WTC11 (cell line): ENCODE data around the gene NEURL4. TPM values are rescaled to one million over a fixed set of nuclear protein-coding genes. Genes with fewer than 3 reads are reported as not detected.
A peak's percentile ranks its signal among the peaks of the same experiment; 100 is the strongest.
"Not testable (repeated sequence)": the region's sequence is repeated elsewhere in the genome, so short reads cannot be mapped to it uniquely, and the experiment has no call there.

Source experiments
- ATAC-seq: fragments of 200-7000 bp; cut with Tn5 transposase; 2 replicates; pipeline ENCODE4 v1.10.0; 2021; ENCODE audit warnings: mild to moderate bottlenecking, moderate library complexity
- CTCF ChIA-PET: fragments of 300-600 bp; sonication (Branson Sonifier 250); formaldehyde crosslinking; loops from one replicate; lab custom pipeline; 2021; ENCODE audit warnings: antibody characterized with exemption; lab: Charles Lee
- POLR2A ChIA-PET: fragments of 350-600 bp; sonication (Branson Sonifier 250); formaldehyde crosslinking; loops from one replicate; lab custom pipeline; 2021; ENCODE audit warnings: antibody characterized with exemption; lab: Charles Lee
- DNase-seq: peaks from one replicate; pipeline ENCODE4 v3.0.0; 2021; ENCODE audit warnings: low spot score
- H3K27ac Mint-ChIP-seq: 2 replicates; pipeline ENCODE4 v1.8.0; 2021; ENCODE audit warnings: mixed read lengths
- H3K27me3 Mint-ChIP-seq: 2 replicates; pipeline ENCODE4 v1.8.0; 2021; ENCODE audit warnings: low read depth, mild to moderate bottlenecking, moderate library complexity, mixed read lengths
- H3K36me3 Mint-ChIP-seq: 2 replicates; pipeline ENCODE4 v1.8.0; 2021; ENCODE audit warnings: mixed read lengths
- H3K4me1 Mint-ChIP-seq: 2 replicates; pipeline ENCODE4 v1.8.0; 2022; ENCODE audit warnings: mixed read lengths
- H3K4me3 Mint-ChIP-seq: 2 replicates; pipeline ENCODE4 v1.8.0; 2021; ENCODE audit warnings: mild to moderate bottlenecking, moderate library complexity, mixed read lengths
- H3K9me3 Mint-ChIP-seq: 2 replicates; pipeline ENCODE4 v1.8.0; 2021; ENCODE audit warnings: mixed read lengths
- AFF4 ChIP-seq: sonication (generic); formaldehyde crosslinking; IDR thresholded peaks from 2 replicates; pipeline ENCODE4 v1.8.1; 2023; ENCODE audit warnings: mild to moderate bottlenecking, missing genetic modification reagents, borderline replicate concordance
- ATF1 ChIP-seq: sonication (generic); formaldehyde crosslinking; IDR thresholded peaks from 2 replicates; pipeline ENCODE4 v1.8.1; 2023; ENCODE audit warnings: mild to moderate bottlenecking, moderate library complexity, missing genetic modification reagents
- ETV6 ChIP-seq: sonication (generic); formaldehyde crosslinking; IDR thresholded peaks from 2 replicates; pipeline ENCODE4 v1.8.1; 2022; ENCODE audit warnings: mild to moderate bottlenecking, missing genetic modification reagents
- FOXP1 ChIP-seq: sonication (generic); formaldehyde crosslinking; IDR thresholded peaks from 2 replicates; pipeline ENCODE4 v1.8.0; 2022; ENCODE audit warnings: missing genetic modification reagents, mild to moderate bottlenecking, moderate library complexity, borderline replicate concordance
- HMGXB4 ChIP-seq: sonication (generic); formaldehyde crosslinking; IDR thresholded peaks from 2 replicates; pipeline ENCODE4 v1.8.1; 2023; ENCODE audit warnings: mild to moderate bottlenecking, moderate library complexity, missing genetic modification reagents
- KAT7 ChIP-seq: sonication (generic); formaldehyde crosslinking; IDR thresholded peaks from 2 replicates; pipeline ENCODE4 v1.8.1; 2023; ENCODE audit warnings: missing genetic modification reagents, mild to moderate bottlenecking, borderline replicate concordance
- MAX ChIP-seq: sonication (generic); formaldehyde crosslinking; IDR thresholded peaks from 2 replicates; pipeline ENCODE4 v1.8.0; 2022; ENCODE audit warnings: mild to moderate bottlenecking, missing genetic modification reagents
- MYBL2 ChIP-seq: sonication (generic); formaldehyde crosslinking; IDR thresholded peaks from 2 replicates; pipeline ENCODE4 v1.8.1; 2023; ENCODE audit warnings: mild to moderate bottlenecking, moderate library complexity, missing genetic modification reagents
- OVOL2 ChIP-seq: fragments of 250-450 bp; sonication (Bioruptor Pico); IDR thresholded peaks from 2 replicates; pipeline ENCODE4 v1.9.0; 2021; ENCODE audit warnings: mild to moderate bottlenecking, borderline replicate concordance
- PRRX2 ChIP-seq: fragments of 250-450 bp; sonication (Bioruptor Pico); IDR thresholded peaks from 2 replicates; pipeline ENCODE4 v1.8.0; 2021; ENCODE audit warnings: mild to moderate bottlenecking
- SOX15 ChIP-seq: fragments of 250-450 bp; sonication (Bioruptor Pico); IDR thresholded peaks from 2 replicates; pipeline ENCODE4 v1.9.0; 2021; ENCODE audit warnings: mild to moderate bottlenecking
- SP1 ChIP-seq: sonication (generic); formaldehyde crosslinking; conservative IDR thresholded peaks from 2 replicates; pipeline ENCODE4 v1.8.1; 2022; ENCODE audit warnings: missing genetic modification reagents
- ZBTB43 ChIP-seq: sonication (generic); formaldehyde crosslinking; IDR thresholded peaks from 2 replicates; pipeline ENCODE4 v1.8.1; 2023; ENCODE audit warnings: mild to moderate bottlenecking, missing genetic modification reagents
- ZNF121 ChIP-seq: sonication (generic); formaldehyde crosslinking; IDR thresholded peaks from 2 replicates; pipeline ENCODE4 v1.8.0; 2023; ENCODE audit warnings: missing genetic modification reagents
- ZNF138 ChIP-seq: sonication (generic); formaldehyde crosslinking; conservative IDR thresholded peaks from 2 replicates; pipeline ENCODE4 v1.8.1; 2022; ENCODE audit warnings: mild to moderate bottlenecking, moderate library complexity, missing genetic modification reagents
- ZNF219 ChIP-seq: sonication (generic); formaldehyde crosslinking; IDR thresholded peaks from 2 replicates; pipeline ENCODE4 v1.8.0; 2023; ENCODE audit warnings: missing genetic modification reagents, mild to moderate bottlenecking, borderline replicate concordance
- ZNF232 ChIP-seq: sonication (generic); formaldehyde crosslinking; IDR thresholded peaks from 2 replicates; pipeline ENCODE4 v1.8.0; 2022; ENCODE audit warnings: mild to moderate bottlenecking, missing genetic modification reagents
- ZNF263 ChIP-seq: sonication (generic); formaldehyde crosslinking; IDR thresholded peaks from 2 replicates; pipeline ENCODE4 v1.8.1; 2022; ENCODE audit warnings: low read depth, mild to moderate bottlenecking, moderate library complexity, missing genetic modification reagents
- ZNF317 ChIP-seq: sonication (generic); formaldehyde crosslinking; IDR thresholded peaks from 2 replicates; pipeline ENCODE4 v1.8.1; 2023; ENCODE audit warnings: low read depth, mild to moderate bottlenecking, moderate library complexity, missing genetic modification reagents, borderline replicate concordance
- total RNA-seq: library from RNA; stranded (reverse); gene quantifications from 3 replicates; pipeline ENCODE4 v1.2.3, GENCODE V29; 2021

NEURL4 gene
- total RNA-seq, 1 experiment from 2014 or later = 64.4 TPM

GRCh38 chr17:7367083-7367482, 37.9 kb upstream of the NEURL4 start:
- POLR2A ChIA-PET = no interaction called here
- Mint-ChIP-seq H3K9me3 (no peaks in the 10 kb centered on the region), H3K36me3 (no peaks in the 10 kb centered on the region), H3K4me3 (no peak overlapping the region), H3K27ac (0 out of 2 replicates have a peak overlapping the region, but pooled peaks have one; percentile 19)
- CTCF ChIA-PET = interaction anchor here (0.7 to 2.2 kb wide), 5 partner anchors 11 to 194 kb away, joined by 3 to 9 read pairs (median 6); no protein-coding TSS in a partner anchor
- TF ChIP-seq ZNF317 (CRISPR knock-in tag) = no peak
- TF ChIP-seq FOXP1 (CRISPR knock-in tag) = no peak
- no peak for TF ChIP-seq SP1 (CRISPR knock-in tag)
- no peak for TF ChIP-seq ETV6 (CRISPR knock-in tag)
- TF ChIP-seq ZBTB43 (CRISPR knock-in tag) = no peak
- no peak for TF ChIP-seq SOX15
- TF ChIP-seq ZNF232 (CRISPR knock-in tag) = no peak
- TF ChIP-seq, all 79 proteins: peak for 0
- DNase-seq = no peak
- peak; percentile 74 for ATAC-seq
- H3K4me1 Mint-ChIP-seq = peaks cover 29% of the 10 kb centered on the region
- H3K27me3 Mint-ChIP-seq = peaks cover 4% of the 10 kb centered on the region

- not testable (repeated sequence) for H3K27me3 Mint-ChIP-seq, H3K9me3 Mint-ChIP-seq, H3K4me3 Mint-ChIP-seq, ATAC-seq, DNase-seq, H3K27ac Mint-ChIP-seq, H3K36me3 Mint-ChIP-seq
- POLR2A ChIA-PET = interaction anchor here (0.5 kb wide), 1 partner anchor 167 kb away, joined by 5 read pairs; no protein-coding TSS in a partner anchor
- CTCF ChIA-PET = interaction anchor here (0.8 to 1.6 kb wide), 2 partner anchors 10 to 194 kb away, joined by 3 to 4 read pairs; no protein-coding TSS in a partner anchor
- peaks cover 29% of the 10 kb centered on the region for H3K4me1 Mint-ChIP-seq
Observed at GRCh38 chr17:7365963-7366362, 36.8 kb upstream of the NEURL4 start.

GRCh38 chr17:7363311-7363710, 34.2 kb upstream of the NEURL4 start:
- peaks cover 14% of the 10 kb centered on the region for H3K4me1 Mint-ChIP-seq
- H3K36me3 Mint-ChIP-seq = no peaks in the 10 kb centered on the region
- H3K4me3 Mint-ChIP-seq = no peak overlapping the region
- DNase-seq = no peak
- H3K27me3 Mint-ChIP-seq = peaks cover 2% of the 10 kb centered on the region; the same call in 1 of the 2 replicates
- ChIA-PET CTCF (interaction anchor here (0.6 to 1.2 kb wide), 3 partner anchors 13 to 197 kb away, joined by 3 to 4 read pairs (median 4); no protein-coding TSS in a partner anchor), POLR2A (no interaction called here)
- no peak overlapping the region for H3K27ac Mint-ChIP-seq
- no peak for ATAC-seq
- H3K9me3 Mint-ChIP-seq = no peaks in the 10 kb centered on the region
- TF ChIP-seq MAX (CRISPR knock-in tag) (no peak), PRRX2 (CRISPR knock-in tag) (no peak), ETV6 (CRISPR knock-in tag) (no peak), HMGXB4 (CRISPR knock-in tag) (no peak), SP1 (CRISPR knock-in tag) (no peak), ZNF219 (CRISPR knock-in tag) (no peak), KAT7 (CRISPR knock-in tag) (no peak), ZNF263 (CRISPR knock-in tag) (no peak), AFF4 (CRISPR knock-in tag) (no peak), ZNF121 (no peak), ATF1 (CRISPR knock-in tag) (no peak), OVOL2 (CRISPR knock-in tag) (no peak), ZNF138 (CRISPR knock-in tag) (no peak), MYBL2 (no peak)
